Measurements from ENCODE around the gene APP.

APP gene

GRCh38 chr21:26100573-26100972, 70.0 kb downstream of the APP start:
- Histone ChIP-seq H3K79me2 (ENCODE audit: control insufficient read depth, insufficient read depth, low read length, unreplicated experiment) (peaks cover 19% of the 10 kb centered on the region), H3K27ac (ENCODE audit: low read depth, low read length) (no peak overlapping the region), H3K36me3 (ENCODE audit: insufficient read depth, low read length) (no peaks in the 10 kb centered on the region; the same call in 1 of the 2 replicates), H3K4me1 (ENCODE audit: control insufficient read depth, insufficient read depth, low read length, unreplicated experiment) (no peaks in the 10 kb centered on the region), H3K27me3 (ENCODE audit: insufficient read depth, low read length) (no peaks in the 10 kb centered on the region), H3K4me3 (ENCODE audit: low read depth, low read length) (no peak overlapping the region), H2AFZ (ENCODE audit: low read length, unreplicated experiment) (no peak overlapping the region)

- H3K27ac ChIP-seq (ENCODE audit: low read depth, low read length): no peak overlapping the region
- H3K4me1 ChIP-seq (ENCODE audit: control insufficient read depth, insufficient read depth, low read length, unreplicated experiment): no peaks in the 10 kb centered on the region
- H3K36me3 ChIP-seq (ENCODE audit: insufficient read depth, low read length): no peaks in the 10 kb centered on the region
- H2AFZ ChIP-seq (ENCODE audit: low read length, unreplicated experiment): no peak overlapping the region
- no peaks in the 10 kb centered on the region for H3K27me3 ChIP-seq (ENCODE audit: insufficient read depth, low read length)
- peaks cover 17% of the 10 kb centered on the region for H3K79me2 ChIP-seq (ENCODE audit: control insufficient read depth, insufficient read depth, low read length, unreplicated experiment)
- no peak overlapping the region for H3K4me3 ChIP-seq (ENCODE audit: low read depth, low read length)
Observed at GRCh38 chr21:26099610-26100219, 70.9 kb downstream of the APP start.

- no peaks in the 10 kb centered on the region for H3K36me3 ChIP-seq (ENCODE audit: insufficient read depth, low read length)
- H3K4me3 ChIP-seq (ENCODE audit: low read depth, low read length): no peak overlapping the region
- peaks cover 15% of the 10 kb centered on the region for H3K79me2 ChIP-seq (ENCODE audit: control insufficient read depth, insufficient read depth, low read length, unreplicated experiment)
- H2AFZ ChIP-seq (ENCODE audit: low read length, unreplicated experiment): no peak overlapping the region
- no peaks in the 10 kb centered on the region for H3K4me1 ChIP-seq (ENCODE audit: control insufficient read depth, insufficient read depth, low read length, unreplicated experiment)
- H3K27me3 ChIP-seq (ENCODE audit: insufficient read depth, low read length): no peaks in the 10 kb centered on the region
- no peak overlapping the region for H3K27ac ChIP-seq (ENCODE audit: low read depth, low read length)
Observed at GRCh38 chr21:26098772-26099397, 71.7 kb downstream of the APP start.

GRCh38 chr21:26097475-26097874, 73.1 kb downstream of the APP start:
- H3K27me3 ChIP-seq (ENCODE audit: insufficient read depth, low read length): no peaks in the 10 kb centered on the region
- H3K79me2 ChIP-seq (ENCODE audit: control insufficient read depth, insufficient read depth, low read length, unreplicated experiment): peaks cover 21% of the 10 kb centered on the region
- no peak overlapping the region for H3K27ac ChIP-seq (ENCODE audit: low read depth, low read length)
- no peak overlapping the region for H3K4me3 ChIP-seq (ENCODE audit: low read depth, low read length)
- no peak overlapping the region for H2AFZ ChIP-seq (ENCODE audit: low read length, unreplicated experiment)
- H3K4me1 ChIP-seq (ENCODE audit: control insufficient read depth, insufficient read depth, low read length, unreplicated experiment): peaks cover 8% of the 10 kb centered on the region
- no peaks in the 10 kb centered on the region for H3K36me3 ChIP-seq (ENCODE audit: insufficient read depth, low read length)

- no peak overlapping the region for H2AFZ ChIP-seq (ENCODE audit: low read length, unreplicated experiment)
Observed at GRCh38 chr21:26096494-26097371, 73.8 kb downstream of the APP start.

GRCh38 chr21:26095131-26095530, 75.4 kb downstream of the APP start:
- no peak overlapping the region for H2AFZ ChIP-seq (ENCODE audit: low read length, unreplicated experiment)
- H3K36me3 ChIP-seq (ENCODE audit: insufficient read depth, low read length): no peaks in the 10 kb centered on the region
- peaks cover 30% of the 10 kb centered on the region for H3K79me2 ChIP-seq (ENCODE audit: control insufficient read depth, insufficient read depth, low read length, unreplicated experiment)
- peaks cover 14% of the 10 kb centered on the region for H3K4me1 ChIP-seq (ENCODE audit: control insufficient read depth, insufficient read depth, low read length, unreplicated experiment)
- no peaks in the 10 kb centered on the region for H3K27me3 ChIP-seq (ENCODE audit: insufficient read depth, low read length)
- H3K4me3 ChIP-seq (ENCODE audit: low read depth, low read length): no peak overlapping the region
- H3K27ac ChIP-seq (ENCODE audit: low read depth, low read length): no peak overlapping the region

More at GRCh38 chr21:26096494-26097371, 73.8 kb downstream of the APP start:
- Histone ChIP-seq H3K27me3 (ENCODE audit: insufficient read depth, low read length) (no peaks in the 10 kb centered on the region), H3K36me3 (ENCODE audit: insufficient read depth, low read length) (no peaks in the 10 kb centered on the region), H3K4me3 (ENCODE audit: low read depth, low read length) (no peak overlapping the region), H3K4me1 (ENCODE audit: control insufficient read depth, insufficient read depth, low read length, unreplicated experiment) (peaks cover 8% of the 10 kb centered on the region), H3K27ac (ENCODE audit: low read depth, low read length) (no peak overlapping the region), H3K79me2 (ENCODE audit: control insufficient read depth, insufficient read depth, low read length, unreplicated experiment) (peaks cover 26% of the 10 kb centered on the region)

GRCh38 chr21:26093122-26093521, 77.4 kb downstream of the APP start:
- Histone ChIP-seq H3K27ac (ENCODE audit: low read depth, low read length) (no peak overlapping the region), H3K79me2 (ENCODE audit: control insufficient read depth, insufficient read depth, low read length, unreplicated experiment) (peaks cover 26% of the 10 kb centered on the region), H3K4me1 (ENCODE audit: control insufficient read depth, insufficient read depth, low read length, unreplicated experiment) (peaks cover 14% of the 10 kb centered on the region), H2AFZ (ENCODE audit: low read length, unreplicated experiment) (no peak overlapping the region), H3K27me3 (ENCODE audit: insufficient read depth, low read length) (no peaks in the 10 kb centered on the region), H3K36me3 (ENCODE audit: insufficient read depth, low read length) (peaks cover 13% of the 10 kb centered on the region), H3K4me3 (ENCODE audit: low read depth, low read length) (no peak overlapping the region)

GRCh38 chr21:26091480-26092018, 79.0 kb downstream of the APP start:
- Histone ChIP-seq H3K4me3 (ENCODE audit: low read depth, low read length) (no peak overlapping the region), H3K4me1 (ENCODE audit: control insufficient read depth, insufficient read depth, low read length, unreplicated experiment) (peaks cover 14% of the 10 kb centered on the region), H3K36me3 (ENCODE audit: insufficient read depth, low read length) (peaks cover 21% of the 10 kb centered on the region), H3K27ac (ENCODE audit: low read depth, low read length) (no peak overlapping the region), H3K79me2 (ENCODE audit: control insufficient read depth, insufficient read depth, low read length, unreplicated experiment) (peaks cover 32% of the 10 kb centered on the region), H2AFZ (ENCODE audit: low read length, unreplicated experiment) (no peak overlapping the region), H3K27me3 (ENCODE audit: insufficient read depth, low read length) (no peaks in the 10 kb centered on the region)

GRCh38 chr21:26089730-26090129, 80.8 kb downstream of the APP start:
- Histone ChIP-seq H3K4me1 (ENCODE audit: control insufficient read depth, insufficient read depth, low read length, unreplicated experiment) (peaks cover 14% of the 10 kb centered on the region), H3K27ac (ENCODE audit: low read depth, low read length) (no peak overlapping the region), H3K79me2 (ENCODE audit: control insufficient read depth, insufficient read depth, low read length, unreplicated experiment) (peaks cover 43% of the 10 kb centered on the region), H3K27me3 (ENCODE audit: insufficient read depth, low read length) (no peaks in the 10 kb centered on the region), H3K36me3 (ENCODE audit: insufficient read depth, low read length) (peaks cover 26% of the 10 kb centered on the region), H3K4me3 (ENCODE audit: low read depth, low read length) (no peak overlapping the region), H2AFZ (ENCODE audit: low read length, unreplicated experiment) (no peak overlapping the region)

GRCh38 chr21:26087223-26087918, 83.2 kb downstream of the APP start:
- Histone ChIP-seq H3K4me1 (ENCODE audit: control insufficient read depth, insufficient read depth, low read length, unreplicated experiment) (peaks cover 6% of the 10 kb centered on the region), H2AFZ (ENCODE audit: low read length, unreplicated experiment) (no peak overlapping the region), H3K27ac (ENCODE audit: low read depth, low read length) (no peak overlapping the region), H3K27me3 (ENCODE audit: insufficient read depth, low read length) (no peaks in the 10 kb centered on the region), H3K36me3 (ENCODE audit: insufficient read depth, low read length) (peaks cover 26% of the 10 kb centered on the region), H3K4me3 (ENCODE audit: low read depth, low read length) (no peak overlapping the region), H3K79me2 (ENCODE audit: control insufficient read depth, insufficient read depth, low read length, unreplicated experiment) (peaks cover 45% of the 10 kb centered on the region)

Data from ACC112 (cell line).